SU-DHL-6 (cell line): ENCODE data around the gene CCDC167.

Experiments used
- H2AFZ ChIP-seq: fragments of 200-600 bp; sonication (generic); 2 replicates; pipeline ENCODE4 v1.6.1; 2014; ENCODE audit warnings: low read depth, mild to moderate bottlenecking, moderate library complexity, mixed read lengths, antibody characterized with exemption, low read length; ENCODE audit not compliant: severe bottlenecking
- H3F3A ChIP-seq: fragments of 200-600 bp; shearing (Covaris generic); 2 replicates; pipeline ENCODE4 v1.6.0; 2016; ENCODE audit warnings: antibody characterized with exemption, mild to moderate bottlenecking; ENCODE audit not compliant: insufficient read depth
- H3K27ac ChIP-seq: fragments of 200-600 bp; sonication (generic); 2 replicates; pipeline ENCODE4 v1.5.1; 2016; ENCODE audit warnings: low read depth, mild to moderate bottlenecking, low read length, moderate library complexity, mixed read lengths
- H3K27me3 ChIP-seq: fragments of 200-600 bp; sonication (generic), shearing (Covaris generic); 2 replicates; pipeline ENCODE4 v1.6.0; 2014; ENCODE audit warnings: mild to moderate bottlenecking, low read length
- H3K36me3 ChIP-seq: fragments of 200-600 bp; sonication (generic); 2 replicates; pipeline ENCODE4 v1.6.1; 2014; ENCODE audit warnings: mild to moderate bottlenecking, low read length, mixed read lengths
- H3K4me2 ChIP-seq: fragments of 300-600, 200-600 bp; shearing (Covaris generic), sonication (generic); 2 replicates; pipeline ENCODE4 v1.6.0; 2014; ENCODE audit warnings: low read length, low read depth, mild to moderate bottlenecking; ENCODE audit not compliant: poor library complexity, severe bottlenecking
- H3K4me3 ChIP-seq: fragments of 200-600 bp; sonication (generic); 2 replicates; pipeline ENCODE4 v1.5.1; 2014; ENCODE audit warnings: antibody characterized with exemption, low read length, mild to moderate bottlenecking, mixed read lengths; ENCODE audit not compliant: insufficient read depth, poor library complexity, severe bottlenecking
- H3K79me2 ChIP-seq: fragments of 200-600 bp; sonication (generic); 2 replicates; pipeline ENCODE4 v1.6.1; 2014; ENCODE audit warnings: mild to moderate bottlenecking, low read length, moderate library complexity; ENCODE audit not compliant: insufficient read depth
- H3K9ac ChIP-seq: fragments of 200-600 bp; sonication (generic); 2 replicates; pipeline ENCODE4 v1.7.0; 2014; ENCODE audit warnings: mild to moderate bottlenecking, low read length
- H3K9me2 ChIP-seq: fragments of 200-600 bp; sonication (generic); replicated peaks from 2 replicates; pipeline ENCODE4 v1.6.1; 2014; ENCODE audit warnings: low read length; ENCODE audit not compliant: insufficient read depth
- H3K9me3 ChIP-seq: fragments of 200-600 bp; sonication (generic); 2 replicates; pipeline ENCODE4 v1.6.1; 2014; ENCODE audit warnings: low read length, mixed read lengths; ENCODE audit not compliant: insufficient read depth
- H4K20me1 ChIP-seq: fragments of 200-600 bp; sonication (generic); 2 replicates; pipeline ENCODE4 v1.6.1; 2014; ENCODE audit warnings: low read depth, mild to moderate bottlenecking, antibody characterized with exemption, low read length, moderate library complexity, mixed read lengths
- CTCF ChIP-seq: fragments of 200-600 bp; sonication (generic); IDR thresholded peaks from one replicate; pipeline ENCODE4 v1.5.1; 2017; ENCODE audit warnings: antibody characterized with exemption, mild to moderate bottlenecking, low read length, moderate library complexity; ENCODE audit not compliant: insufficient read depth, poor library complexity, severe bottlenecking
- EZH2phosphoT487 ChIP-seq: fragments of 200-600 bp; sonication (generic), shearing (Covaris generic); conservative IDR thresholded peaks from 2 replicates; pipeline ENCODE4 v1.6.1; 2018; ENCODE audit warnings: mild to moderate bottlenecking, antibody characterized with exemption, low read length, moderate library complexity, mixed read lengths

Gene CCDC167

GRCh38 chr6:37454420-37455140 lies 45.1 kb downstream of the CCDC167 start:
- Histone ChIP-seq H3K9me3 (no peaks in the 10 kb centered on the region), H4K20me1 (no peaks in the 10 kb centered on the region), H3K36me3 (no peaks in the 10 kb centered on the region), H3K4me3 (no peak overlapping the region), H3F3A (no peaks in the 10 kb centered on the region), H3K9ac (no peak overlapping the region), H3K4me2 (no peak overlapping the region), H3K9me2 (no peaks in the 10 kb centered on the region), H3K27ac (no peak overlapping the region), H2AFZ (no peak overlapping the region), H3K27me3 (no peaks in the 10 kb centered on the region), H3K79me2 (no peaks in the 10 kb centered on the region)
- TF ChIP-seq EZH2phosphoT487 (no peak), CTCF (no peak)

- H3F3A ChIP-seq, result no peaks in the 10 kb centered on the region
- H3K9me3 ChIP-seq, result no peaks in the 10 kb centered on the region
- no peak overlapping the region for H3K4me2 ChIP-seq
- no peak overlapping the region for H3K4me3 ChIP-seq
- no peaks in the 10 kb centered on the region for H3K36me3 ChIP-seq
- H2AFZ ChIP-seq, result no peak overlapping the region
- TF ChIP-seq CTCF (no peak), EZH2phosphoT487 (no peak)
- no peaks in the 10 kb centered on the region for H3K79me2 ChIP-seq
- no peak overlapping the region for H3K27ac ChIP-seq
- H3K9me2 ChIP-seq, result no peaks in the 10 kb centered on the region
- no peaks in the 10 kb centered on the region for H4K20me1 ChIP-seq
- no peaks in the 10 kb centered on the region for H3K27me3 ChIP-seq
- H3K9ac ChIP-seq, result no peak overlapping the region
These were observed 47.2 kb downstream of the CCDC167 start for GRCh38 chr6:37452522-37452921.

GRCh38 chr6:37451441-37452193 lies 48.1 kb downstream of the CCDC167 start:
- Histone ChIP-seq H3K79me2 (no peaks in the 10 kb centered on the region), H2AFZ (no peak overlapping the region), H3K27me3 (no peaks in the 10 kb centered on the region), H3K27ac (no peak overlapping the region), H4K20me1 (no peaks in the 10 kb centered on the region), H3K9ac (no peak overlapping the region), H3K36me3 (no peaks in the 10 kb centered on the region), H3K9me2 (no peaks in the 10 kb centered on the region), H3F3A (no peaks in the 10 kb centered on the region), H3K4me2 (no peak overlapping the region), H3K4me3 (no peak overlapping the region), H3K9me3 (no peaks in the 10 kb centered on the region)
- no peak for TF ChIP-seq EZH2phosphoT487
- no peak for TF ChIP-seq CTCF
